LNCAP (cell line): ENCODE measurements around the gene NOD1.

Source experiments
- TF ChIP-seq, protein P1 (sequence below): fragments of 450-650 bp; IDR thresholded peaks from 2 replicates; pipeline ENCODE4 v1.5.1; 2017; ENCODE audit warnings: mild to moderate bottlenecking

NOD1 gene

DNA sequence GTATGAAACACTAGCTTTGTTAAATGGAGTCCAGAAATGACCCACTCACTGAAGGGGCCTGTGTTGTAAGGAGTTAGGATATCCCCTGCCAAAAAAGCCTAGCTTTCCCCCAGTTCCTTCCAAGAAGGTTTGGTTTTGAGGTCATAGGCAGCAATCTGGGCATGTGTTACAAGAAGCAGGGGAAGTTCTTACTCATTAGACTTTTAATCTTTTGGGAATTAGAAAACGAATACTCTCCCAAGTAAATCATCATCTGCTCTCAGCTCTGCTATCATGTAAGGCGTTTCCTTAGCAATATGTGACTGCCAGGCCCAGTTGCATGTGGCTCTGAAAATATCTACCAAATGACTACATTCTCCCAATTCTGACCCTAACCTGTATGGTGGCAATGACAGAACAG, 3.7 kb downstream of the NOD1 start:
- TF ChIP-seq, protein P1, sequence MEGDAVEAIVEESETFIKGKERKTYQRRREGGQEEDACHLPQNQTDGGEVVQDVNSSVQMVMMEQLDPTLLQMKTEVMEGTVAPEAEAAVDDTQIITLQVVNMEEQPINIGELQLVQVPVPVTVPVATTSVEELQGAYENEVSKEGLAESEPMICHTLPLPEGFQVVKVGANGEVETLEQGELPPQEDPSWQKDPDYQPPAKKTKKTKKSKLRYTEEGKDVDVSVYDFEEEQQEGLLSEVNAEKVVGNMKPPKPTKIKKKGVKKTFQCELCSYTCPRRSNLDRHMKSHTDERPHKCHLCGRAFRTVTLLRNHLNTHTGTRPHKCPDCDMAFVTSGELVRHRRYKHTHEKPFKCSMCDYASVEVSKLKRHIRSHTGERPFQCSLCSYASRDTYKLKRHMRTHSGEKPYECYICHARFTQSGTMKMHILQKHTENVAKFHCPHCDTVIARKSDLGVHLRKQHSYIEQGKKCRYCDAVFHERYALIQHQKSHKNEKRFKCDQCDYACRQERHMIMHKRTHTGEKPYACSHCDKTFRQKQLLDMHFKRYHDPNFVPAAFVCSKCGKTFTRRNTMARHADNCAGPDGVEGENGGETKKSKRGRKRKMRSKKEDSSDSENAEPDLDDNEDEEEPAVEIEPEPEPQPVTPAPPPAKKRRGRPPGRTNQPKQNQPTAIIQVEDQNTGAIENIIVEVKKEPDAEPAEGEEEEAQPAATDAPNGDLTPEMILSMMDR = no peak

DNA sequence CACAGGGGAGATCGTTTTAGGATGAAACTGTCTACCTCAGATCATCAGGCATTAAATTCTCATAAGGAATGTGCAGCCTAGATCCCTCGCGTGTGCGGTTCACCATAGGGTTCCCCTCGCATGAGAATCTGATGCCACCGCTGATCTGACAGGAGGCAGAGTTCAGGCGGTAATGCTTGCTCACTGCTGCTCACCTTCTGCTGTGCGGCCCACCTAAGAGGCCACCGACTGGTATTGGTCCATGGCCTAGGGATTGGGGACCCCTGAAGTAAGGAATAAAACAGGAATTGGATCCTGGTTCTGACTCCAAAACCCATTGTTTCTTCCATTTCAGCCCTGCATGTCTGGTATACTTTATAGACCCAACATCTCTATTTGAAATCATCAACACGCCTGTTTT, 4.1 kb downstream of the NOD1 start:
- TF ChIP-seq, protein P1 = no peak

DNA sequence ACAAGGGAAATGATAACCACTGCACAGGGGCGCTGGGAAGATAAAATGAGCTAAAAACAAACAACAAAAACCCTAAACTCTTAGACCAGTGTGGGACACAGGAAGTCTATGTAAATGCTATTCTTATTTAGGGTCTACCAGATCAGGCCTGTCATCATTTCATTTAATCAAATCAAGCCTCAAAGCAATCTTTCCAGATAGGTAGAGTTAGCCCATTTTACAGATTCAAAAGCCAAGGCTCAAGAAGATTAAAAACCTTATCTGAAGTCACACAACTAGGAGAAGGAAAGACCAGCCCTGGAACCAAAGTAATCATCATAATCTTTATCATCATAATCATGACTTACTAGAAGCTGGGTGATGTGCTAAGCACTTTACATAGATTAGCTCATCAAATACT, 4.7 kb downstream of the NOD1 start:
- TF ChIP-seq, protein P1 = no peak

DNA sequence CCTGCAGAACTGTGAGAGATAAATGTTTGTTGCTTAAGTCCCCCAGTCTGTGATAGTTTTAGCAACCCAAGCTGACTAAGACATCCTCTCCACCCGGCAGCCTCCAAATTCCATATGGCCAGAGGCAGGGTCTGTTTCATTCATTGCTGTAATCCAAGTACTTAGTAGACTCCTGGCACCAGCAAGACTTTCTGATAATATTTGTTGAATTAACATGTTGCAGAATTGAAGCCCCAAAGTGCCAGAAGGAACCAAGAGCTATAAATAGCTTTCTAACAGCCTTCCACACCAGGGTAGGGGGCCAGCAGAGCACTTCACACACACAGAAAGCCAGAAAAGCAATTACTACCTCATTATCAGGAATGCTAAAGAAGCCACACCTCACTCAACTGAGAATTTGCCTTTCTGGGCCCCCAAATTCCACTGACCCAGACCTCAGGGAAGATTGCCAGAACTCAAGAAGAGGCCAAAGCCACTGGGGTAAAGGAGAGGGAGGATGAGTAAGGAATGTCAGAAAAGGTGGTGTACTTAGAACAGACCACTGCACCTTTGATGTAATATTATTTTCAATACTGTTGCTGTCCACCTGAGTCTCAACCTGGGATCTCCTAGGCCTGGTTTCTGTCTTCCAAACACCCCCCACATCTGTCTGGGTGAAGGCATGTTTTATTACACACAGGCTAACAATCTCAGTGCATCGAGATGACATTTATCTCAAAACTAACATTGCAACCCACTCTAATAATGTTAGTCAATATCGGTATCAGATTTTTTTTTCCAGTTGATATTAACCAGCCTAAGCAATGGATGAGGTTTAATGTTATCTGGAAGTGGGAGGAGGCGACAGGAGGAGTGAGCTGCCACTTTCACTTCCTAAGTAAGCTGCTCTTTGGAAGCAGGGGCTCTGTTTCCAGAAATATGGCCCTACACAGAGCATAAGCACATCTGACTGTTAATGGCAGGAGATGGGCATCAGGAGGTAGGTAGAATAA, 5.5 kb downstream of the NOD1 start:
- TF ChIP-seq, protein P1 = no peak

DNA sequence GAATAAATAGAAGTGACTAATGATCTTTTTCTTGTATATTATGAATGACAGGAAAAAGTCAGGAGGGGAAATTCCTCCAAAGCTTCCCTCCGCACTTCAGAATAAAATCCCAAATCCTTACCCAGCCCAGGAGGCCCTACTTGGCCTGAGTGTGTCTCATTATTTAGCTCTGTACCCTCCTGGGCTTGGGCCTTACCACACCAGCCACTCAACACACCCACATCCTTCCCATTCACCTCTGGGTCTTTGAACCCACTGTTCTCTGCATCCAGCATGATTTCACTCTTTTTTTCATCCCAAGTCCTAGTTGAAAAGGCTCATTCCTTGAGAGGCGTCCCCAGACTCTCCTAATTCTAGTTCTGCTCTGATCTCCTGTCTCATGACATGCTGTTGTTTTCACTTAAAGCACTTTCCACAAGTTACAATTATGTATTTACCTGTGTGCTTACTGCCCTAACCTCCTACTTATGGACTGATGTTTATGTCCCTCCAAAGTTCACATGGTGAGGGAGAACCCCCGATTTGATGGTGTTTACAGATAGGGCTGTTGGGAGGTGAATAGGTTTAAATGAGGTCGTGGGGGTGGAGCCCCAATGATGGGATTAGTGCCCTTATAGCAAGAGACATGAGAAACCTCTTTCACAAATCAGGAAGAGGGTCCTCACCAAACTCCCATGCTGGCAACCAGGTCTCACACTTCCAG, 6.4 kb downstream of the NOD1 start:
- TF ChIP-seq, protein P1 = no peak

DNA sequence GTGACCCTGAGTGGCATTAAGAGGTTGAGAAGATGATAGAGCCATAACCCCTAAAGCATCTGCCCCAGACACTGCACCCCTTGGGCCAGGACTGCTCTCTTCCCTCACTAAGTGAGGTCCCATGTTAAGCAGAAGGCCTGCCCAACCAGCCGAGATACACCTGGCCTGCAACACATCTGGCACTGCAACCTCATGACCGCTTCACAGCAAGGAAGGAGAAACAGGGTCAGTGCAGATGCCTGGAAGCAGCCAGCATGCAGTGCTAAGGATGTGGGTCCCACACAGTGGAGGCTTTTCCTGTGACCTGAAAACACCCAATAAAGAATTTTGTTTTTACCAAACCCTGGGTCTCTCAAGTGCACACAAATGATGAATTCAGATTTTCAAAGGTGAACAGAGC, 7.4 kb downstream of the NOD1 start:
- TF ChIP-seq, protein P1 = no peak

DNA sequence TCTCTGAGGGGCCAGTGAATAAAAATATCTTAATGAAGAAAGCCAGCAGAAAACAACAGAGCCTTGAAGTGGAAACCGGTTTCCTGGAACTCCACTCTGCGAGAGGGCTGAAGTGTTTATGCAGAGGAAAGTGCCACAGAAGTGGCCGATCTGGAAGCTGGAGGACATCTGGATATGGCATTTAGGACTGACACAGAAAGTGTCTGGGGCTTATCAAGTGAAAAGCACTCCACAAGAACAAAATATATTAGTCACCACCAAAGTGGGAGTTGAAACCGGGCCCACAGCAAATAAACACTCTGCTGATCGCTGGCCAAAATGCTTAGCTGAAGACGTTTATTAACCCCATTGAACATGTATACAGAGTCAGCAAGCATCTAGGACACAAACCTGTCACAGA, 7.8 kb downstream of the NOD1 start:
- TF ChIP-seq, protein P1 = no peak
